GM19193 (cell line): ENCODE measurements around the gene KRTAP5-3.

Experiments used
- POLR2A ChIP-seq: IDR thresholded peaks from 4 replicates; pipeline ENCODE4 v1.6.1; 2011; ENCODE audit not compliant: insufficient read depth, insufficient read length; ENCODE audit errors: extremely low read depth

The KRTAP5-3 gene

GRCh38 chr11:1570896-1571759, 37.1 kb downstream of the KRTAP5-3 start:
- no peak for TF ChIP-seq POLR2A

- no peak for TF ChIP-seq POLR2A
Measured at GRCh38 chr11:1570531-1570895, 37.8 kb downstream of the KRTAP5-3 start.

- TF ChIP-seq POLR2A = no peak
Measured at GRCh38 chr11:1570001-1570453, 38.2 kb downstream of the KRTAP5-3 start.

- TF ChIP-seq POLR2A = no peak
Measured at GRCh38 chr11:1569251-1569780, 38.9 kb downstream of the KRTAP5-3 start.

GRCh38 chr11:1568441-1568911, 39.8 kb downstream of the KRTAP5-3 start:
- no peak for TF ChIP-seq POLR2A

GRCh38 chr11:1567721-1568100, 40.6 kb downstream of the KRTAP5-3 start:
- TF ChIP-seq POLR2A = no peak

- no peak for TF ChIP-seq POLR2A
Measured at GRCh38 chr11:1567052-1567720, 41.1 kb downstream of the KRTAP5-3 start.

GRCh38 chr11:1566381-1567051, 41.7 kb downstream of the KRTAP5-3 start:
- TF ChIP-seq POLR2A = no peak

- TF ChIP-seq POLR2A = no peak
Measured at GRCh38 chr11:1565904-1566247, 42.4 kb downstream of the KRTAP5-3 start.

DNA sequence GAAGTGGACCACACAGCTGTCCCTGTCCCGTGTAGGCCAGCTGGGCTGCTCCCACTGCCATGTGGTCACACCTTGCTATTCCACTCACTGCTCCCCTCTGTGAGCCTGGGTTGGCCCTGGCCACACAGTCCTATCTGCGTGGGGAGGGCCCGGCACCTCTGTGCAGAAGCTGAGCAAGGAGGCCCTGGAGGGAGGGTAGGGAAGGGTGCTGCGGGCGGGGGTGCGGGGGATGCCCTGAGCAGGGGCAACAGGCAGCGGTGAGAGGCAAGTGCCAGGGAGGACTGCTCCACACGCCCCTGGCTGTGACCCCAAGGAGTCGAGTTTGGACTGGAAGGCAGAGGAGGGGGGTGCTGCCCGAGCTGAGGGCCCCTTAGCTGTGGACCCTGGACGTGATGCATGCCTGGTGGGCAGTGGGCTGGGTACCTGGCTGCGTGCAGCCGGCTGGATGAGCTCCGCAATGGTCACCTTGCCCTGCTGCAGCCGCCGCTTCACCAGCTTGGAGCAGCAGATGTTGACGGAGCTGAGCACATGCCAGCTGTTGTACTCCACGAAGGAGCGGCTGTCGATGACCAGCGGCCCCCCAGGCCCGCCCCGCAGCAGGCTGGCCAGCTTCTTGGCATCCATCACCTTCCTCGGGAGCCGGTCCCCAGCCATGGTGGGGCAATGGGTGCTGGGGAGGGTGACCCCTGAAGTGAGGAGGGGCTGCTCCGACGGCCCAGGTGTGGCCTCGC, 42.9 kb downstream of the KRTAP5-3 start:
- TF ChIP-seq POLR2A = no peak

DNA sequence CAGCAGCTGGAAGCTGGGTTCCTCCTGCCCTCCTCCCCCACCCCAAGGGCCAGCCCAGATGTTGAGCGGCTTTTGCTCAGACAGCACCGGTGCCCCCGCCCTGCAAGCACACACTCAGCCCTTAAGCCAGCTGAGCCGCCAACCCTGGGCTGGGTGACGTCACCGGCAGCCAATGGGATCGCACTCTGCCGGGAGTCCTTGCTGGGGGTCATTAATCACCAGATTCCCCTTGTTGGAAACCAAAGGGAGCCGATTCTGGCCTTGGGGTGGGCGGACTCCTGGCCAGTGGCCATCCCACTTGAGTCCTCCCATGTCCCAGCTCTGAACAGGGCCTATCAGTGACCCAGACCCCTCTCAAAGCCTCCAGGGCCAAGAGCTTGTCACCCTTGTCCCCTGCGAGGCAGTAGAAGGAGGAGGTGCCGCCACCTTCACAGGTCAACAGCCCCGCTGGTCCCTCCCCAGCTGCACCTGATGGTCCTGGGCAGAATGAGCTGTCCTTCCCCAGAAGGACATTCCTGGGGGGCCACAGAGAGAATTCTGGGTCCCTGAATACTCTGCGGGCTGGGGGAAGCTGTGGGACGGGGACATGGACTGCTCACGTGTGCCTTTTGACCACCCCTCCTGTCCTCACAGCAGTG, 43.6 kb downstream of the KRTAP5-3 start:
- no peak for TF ChIP-seq POLR2A

DNA sequence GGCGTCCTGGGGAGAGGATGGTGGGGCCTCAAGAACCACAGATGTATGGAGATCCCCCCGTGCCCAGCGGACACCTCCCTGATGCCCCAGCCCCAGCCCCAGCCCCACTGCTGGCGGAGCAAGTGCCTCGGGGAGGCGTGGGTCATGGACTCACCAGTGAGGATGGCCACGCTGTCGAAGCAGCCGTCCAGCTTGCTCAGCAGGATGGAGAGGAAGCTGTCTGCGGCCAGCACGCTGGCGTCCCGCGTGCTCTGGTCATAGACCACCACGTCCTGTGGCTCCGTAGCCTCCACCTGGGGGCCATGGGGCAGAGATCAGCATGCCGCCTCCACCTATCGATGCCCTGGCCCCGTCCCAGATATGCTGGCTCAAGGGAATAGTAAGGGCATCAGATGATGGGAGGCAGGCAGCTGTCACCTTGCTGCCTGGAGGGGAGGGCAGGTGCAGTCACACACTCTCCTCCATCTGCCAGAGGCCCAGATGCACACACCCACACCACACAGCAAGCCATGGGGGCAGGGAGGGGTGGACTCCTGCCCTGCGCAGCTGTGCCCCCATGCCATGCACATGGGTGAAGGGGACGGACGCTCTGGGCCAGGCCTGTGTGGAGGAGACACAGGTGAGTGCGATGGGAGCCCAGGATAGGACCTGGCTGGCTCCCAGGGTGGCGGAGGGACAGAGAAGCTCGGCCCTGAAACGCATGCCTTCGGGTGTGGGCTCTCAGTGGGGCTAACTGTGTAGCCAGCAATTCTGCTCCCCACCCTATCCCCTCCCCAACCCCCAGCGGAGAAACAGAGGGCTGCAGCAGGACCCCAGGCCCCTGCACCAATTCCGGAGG, 44.3 kb downstream of the KRTAP5-3 start:
- no peak for TF ChIP-seq POLR2A

DNA sequence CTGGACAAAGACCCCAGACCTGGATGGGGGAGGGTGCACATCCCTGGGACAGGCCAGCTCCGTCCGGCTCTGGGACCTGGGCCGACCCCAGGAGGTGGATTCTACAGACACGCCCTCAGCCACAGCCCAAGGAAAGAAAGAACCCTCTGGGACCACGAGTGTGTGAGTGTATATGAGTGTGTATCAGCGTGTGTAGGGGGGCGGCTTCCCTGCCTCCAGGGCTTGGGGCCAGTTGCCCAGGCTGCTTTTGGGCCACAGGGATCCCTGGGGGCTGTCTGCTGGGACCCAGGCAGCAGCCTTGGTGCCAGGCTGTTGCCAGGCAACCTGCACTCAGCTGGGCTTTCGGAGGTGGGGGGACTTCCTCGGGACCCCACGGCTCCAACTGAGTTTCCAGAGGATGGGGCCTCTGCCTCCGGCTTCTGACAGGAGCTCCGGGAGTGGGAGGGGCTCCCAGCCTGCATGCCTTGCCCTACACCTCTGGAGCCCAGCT, 45.1 kb downstream of the KRTAP5-3 start:
- TF ChIP-seq POLR2A = no peak
